WTC11 (cell line): ENCODE results near the gene ENKUR. TPM values are rescaled to one million over a fixed set of nuclear protein-coding genes. Genes with fewer than 3 reads are reported as not detected.

Experiments
- AR ChIP-seq: fragments of 250-450 bp; sonication (Bioruptor Pico); IDR thresholded peaks from 2 replicates; pipeline ENCODE4 v1.9.0; 2021; ENCODE audit warnings: mild to moderate bottlenecking
- ATF1 ChIP-seq: sonication (generic); formaldehyde crosslinking; IDR thresholded peaks from 2 replicates; pipeline ENCODE4 v1.8.1; 2023; ENCODE audit warnings: mild to moderate bottlenecking, moderate library complexity, missing genetic modification reagents
- ATF2 ChIP-seq: sonication (generic); formaldehyde crosslinking; IDR thresholded peaks from 2 replicates; pipeline ENCODE4 v1.8.1; 2022; ENCODE audit warnings: low read depth, missing genetic modification reagents, borderline replicate concordance
- CREB1 ChIP-seq: sonication (generic); formaldehyde crosslinking; IDR thresholded peaks from 2 replicates; pipeline ENCODE4 v1.8.0; 2023; ENCODE audit warnings: mild to moderate bottlenecking, missing genetic modification reagents
- E2F1 ChIP-seq: sonication (generic); formaldehyde crosslinking; IDR thresholded peaks from 2 replicates; pipeline ENCODE4 v1.8.0; 2022; ENCODE audit warnings: mild to moderate bottlenecking, missing genetic modification reagents
- E2F5 ChIP-seq: sonication (generic); formaldehyde crosslinking; IDR thresholded peaks from 2 replicates; pipeline ENCODE4 v1.8.1; 2022; ENCODE audit warnings: mild to moderate bottlenecking, moderate library complexity, missing genetic modification reagents
- ESRRA ChIP-seq: sonication (generic); formaldehyde crosslinking; IDR thresholded peaks from 2 replicates; pipeline ENCODE4 v1.8.1; 2022; ENCODE audit warnings: mild to moderate bottlenecking, missing genetic modification reagents, borderline replicate concordance
- FOXK1 ChIP-seq: sonication (generic); formaldehyde crosslinking; IDR thresholded peaks from 2 replicates; pipeline ENCODE4 v1.8.0; 2022; ENCODE audit warnings: mild to moderate bottlenecking, moderate library complexity, missing genetic modification reagents
- FOXP4 ChIP-seq: sonication (generic); formaldehyde crosslinking; IDR thresholded peaks from 2 replicates; pipeline ENCODE4 v1.8.0; 2022; ENCODE audit warnings: mild to moderate bottlenecking, missing genetic modification reagents
- GABPB1 ChIP-seq: sonication (generic); formaldehyde crosslinking; IDR thresholded peaks from 2 replicates; pipeline ENCODE4 v1.8.1; 2023; ENCODE audit warnings: mild to moderate bottlenecking, missing genetic modification reagents
- GTF2I ChIP-seq: fragments of 250-450 bp; sonication (Bioruptor Pico); conservative IDR thresholded peaks from 2 replicates; pipeline ENCODE4 v1.4.0; 2021; ENCODE audit warnings: mild to moderate bottlenecking
- JUN ChIP-seq: sonication (generic); formaldehyde crosslinking; IDR thresholded peaks from 2 replicates; pipeline ENCODE4 v1.8.0; 2023; ENCODE audit warnings: mild to moderate bottlenecking, missing genetic modification reagents
- MYBL2 ChIP-seq: sonication (generic); formaldehyde crosslinking; IDR thresholded peaks from 2 replicates; pipeline ENCODE4 v1.8.1; 2023; ENCODE audit warnings: mild to moderate bottlenecking, moderate library complexity, missing genetic modification reagents
- NFATC4 ChIP-seq: fragments of 250-450 bp; sonication (Bioruptor Pico); IDR thresholded peaks from 2 replicates; pipeline ENCODE4 v1.9.0; 2021; ENCODE audit warnings: mild to moderate bottlenecking
- NFE2L1 ChIP-seq: sonication (generic); formaldehyde crosslinking; IDR thresholded peaks from 2 replicates; pipeline ENCODE4 v1.8.1; 2023; ENCODE audit warnings: missing genetic modification reagents
- NR1H2 ChIP-seq: sonication (generic); formaldehyde crosslinking; IDR thresholded peaks from 2 replicates; pipeline ENCODE4 v1.9.0; 2021; ENCODE audit warnings: mild to moderate bottlenecking, moderate library complexity, missing genetic modification reagents
- NR2C2 ChIP-seq: sonication (generic); formaldehyde crosslinking; IDR thresholded peaks from 2 replicates; pipeline ENCODE4 v1.8.0; 2022; ENCODE audit warnings: mild to moderate bottlenecking, missing genetic modification reagents
- NR3C1 ChIP-seq: sonication (generic); formaldehyde crosslinking; conservative IDR thresholded peaks from 2 replicates; pipeline ENCODE4 v1.8.1; 2023; ENCODE audit warnings: low read depth, mild to moderate bottlenecking, missing genetic modification reagents
- SMAD3 ChIP-seq: sonication (generic); formaldehyde crosslinking; IDR thresholded peaks from 2 replicates; pipeline ENCODE4 v1.8.0; 2022; ENCODE audit warnings: missing genetic modification reagents, mild to moderate bottlenecking, borderline replicate concordance
- STAT6 ChIP-seq: sonication (generic); formaldehyde crosslinking; conservative IDR thresholded peaks from 2 replicates; pipeline ENCODE4 v1.8.1; 2023; ENCODE audit warnings: mild to moderate bottlenecking, low read depth, missing genetic modification reagents, moderate library complexity
- TEAD1 ChIP-seq: sonication (generic); formaldehyde crosslinking; IDR thresholded peaks from 2 replicates; pipeline ENCODE4 v1.8.0; 2022; ENCODE audit warnings: mild to moderate bottlenecking, missing genetic modification reagents
- TEAD4 ChIP-seq: sonication (generic); formaldehyde crosslinking; IDR thresholded peaks from 2 replicates; pipeline ENCODE4 v1.8.0; 2022; ENCODE audit warnings: mild to moderate bottlenecking, missing genetic modification reagents
- USF2 ChIP-seq: sonication (generic); formaldehyde crosslinking; IDR thresholded peaks from 2 replicates; pipeline ENCODE4 v1.8.1; 2023; ENCODE audit warnings: mild to moderate bottlenecking, missing genetic modification reagents, moderate library complexity
- ZBTB43 ChIP-seq: sonication (generic); formaldehyde crosslinking; IDR thresholded peaks from 2 replicates; pipeline ENCODE4 v1.8.1; 2023; ENCODE audit warnings: mild to moderate bottlenecking, missing genetic modification reagents
- ZNF423 ChIP-seq: fragments of 250-450 bp; sonication (Bioruptor Pico); IDR thresholded peaks from 2 replicates; pipeline ENCODE4 v2.1.2; 2022; ENCODE audit warnings: mild to moderate bottlenecking, moderate library complexity
- ZNF671 ChIP-seq: fragments of 250-450 bp; sonication (Bioruptor Pico); IDR thresholded peaks from 2 replicates; pipeline ENCODE4 v1.8.0; 2021; ENCODE audit warnings: mild to moderate bottlenecking
- total RNA-seq: library from RNA; stranded (reverse); gene quantifications from 3 replicates; pipeline ENCODE4 v1.2.3, GENCODE V29; 2021

Gene ENKUR
- total RNA-seq, 1 experiment from 2014 or later: not detected

- TF ChIP-seq ATF1 (no peak), FOXK1 (CRISPR knock-in tag) (peak; percentile 83), USF2 (CRISPR knock-in tag) (peak; percentile 98), GTF2I (CRISPR knock-in tag) (no peak), STAT6 (CRISPR knock-in tag) (no peak), CREB1 (CRISPR knock-in tag) (peak; percentile 60), GABPB1 (peak; percentile 67; the same call in 1 of the 2 replicates), NFE2L1 (CRISPR knock-in tag) (peak; percentile 91), TEAD4 (CRISPR knock-in tag) (0 out of 2 replicates have a peak, but pooled peaks have one; percentile 52), AR (CRISPR knock-in tag) (peak; percentile 46; the same call in 1 of the 2 replicates), NR2C2 (0 out of 2 replicates have a peak, but pooled peaks have one; percentile 56), ESRRA (peak; percentile 86), ZNF423 (CRISPR knock-in tag) (no peak), ATF2 (0 out of 2 replicates have a peak, but pooled peaks have one; percentile 25), NR1H2 (CRISPR knock-in tag) (peak; percentile 79), E2F5 (CRISPR knock-in tag) (peak; percentile 59), ZNF671 (CRISPR knock-in tag) (no peak), FOXP4 (CRISPR knock-in tag) (peak; percentile 78; the same call in 1 of the 2 replicates), E2F1 (CRISPR knock-in tag) (peak; percentile 86), MYBL2 (peak; percentile 60; the same call in 1 of the 2 replicates), NFATC4 (CRISPR knock-in tag) (no peak), SMAD3 (CRISPR knock-in tag) (peak; percentile 78; the same call in 1 of the 2 replicates), ZBTB43 (peak; percentile 91), JUN (CRISPR knock-in tag) (peak; percentile 37; the same call in 1 of the 2 replicates), TEAD1 (peak; percentile 75), NR3C1 (no peak)
These were observed 607 bp upstream of the ENKUR start, which contains the start of gene THNSL1 (continued) for GRCh38 chr10:25016376-25017153.
